Heart left ventricle (tissue), 16 donors: ENCODE measurements around the gene SEMA3F. TPM values are rescaled to one million over a fixed set of nuclear protein-coding genes. Genes with fewer than 3 reads are reported as not detected.

Source experiments
- ATAC-seq, 4 donors: fragments of 200-7000 bp; cut with Tn5 transposase; one replicate each; pipeline ENCODE4 v1.9.1; 2020 to 2022; ENCODE audit warnings: moderate library complexity in 4 of 4, mild to moderate bottlenecking in 3 of 4, moderate number of reproducible peaks in 1 of 4
- DNase-seq, 5 donors: peaks; one replicate each; pipeline ENCODE4 v3.0.0-alpha.2; 2020
- H3K27ac ChIP-seq, 12 donors: fragments of 200-600 bp; sonication (generic) in 4 of 12; one replicate each; pipeline versions ENCODE4 v1.5.0 to v1.8.0; 2016 to 2022; ENCODE audit warnings: mild to moderate bottlenecking in 2 of 12
- H3K27me3 ChIP-seq, 9 donors: fragments of 200-600 bp; sonication (generic) in 2 of 9; one replicate each; pipeline versions ENCODE4 v1.5.1 to v1.8.0; 2016 to 2022; ENCODE audit warnings: mild to moderate bottlenecking in 3 of 9
- H3K36me3 ChIP-seq, 9 donors: fragments of 200-600 bp; sonication (generic) in 2 of 9; one replicate each; pipeline versions ENCODE4 v1.5.0 to v1.8.0; 2018 to 2022; ENCODE audit warnings: mild to moderate bottlenecking in 2 of 9
- H3K4me1 ChIP-seq, 12 donors: fragments of 200-600 bp; sonication (generic) in 4 of 12; one replicate each; pipeline versions ENCODE4 v1.5.0 to v1.8.0; 2016 to 2022; ENCODE audit warnings: mild to moderate bottlenecking in 3 of 12
- H3K4me3 ChIP-seq, 12 donors: fragments of 200-600 bp; sonication (generic) in 4 of 12; one replicate each; pipeline versions ENCODE4 v1.5.0 to v1.8.0; 2017 to 2022; ENCODE audit warnings: mild to moderate bottlenecking in 9 of 12, moderate library complexity in 4 of 12
- H3K9me3 ChIP-seq, 12 donors: fragments of 200-600 bp; sonication (generic) in 4 of 12; one replicate each; pipeline versions ENCODE4 v1.5.0 to v1.8.0; 2016 to 2022; ENCODE audit warnings: mild to moderate bottlenecking in 1 of 12
- POLR2A ChIP-seq, 2 donors: fragments of 450-650 bp; IDR thresholded peaks; one replicate each; pipeline ENCODE4 v1.6.1; 2017; ENCODE audit warnings: antibody characterized with exemption in 2 of 2, mild to moderate bottlenecking in 2 of 2, moderate library complexity in 2 of 2
- WGBS, 4 donors: extraction: QIAGEN DNeasy Blood & Tissue Kit in 2 of 4; methylation state at CpG; one replicate each; pipeline versions ENCODE4 v1.1.5 to v1.1.7; 2013 to 2018; 5-methylcytosine and 5-hydroxymethylcytosine counted together
- intact Hi-C, 10 donors: fragments of 100-400 bp; cut with DNase I; formaldehyde crosslinking; loops; one replicate each; pipeline versions ENCODE4 v1.11.1 to v1.14.2; 2022
- polyA plus RNA-seq, 2 donors: library from polyadenylated mRNA; stranded (reverse); fragments of 200-250 nt; gene quantifications; one replicate each; pipeline ENCODE4 v1.2.3, GENCODE V29; 2013
- total RNA-seq, 9 donors: library from RNA; depleted of rRNA in 2 of 9; stranded (reverse); fragments of >200 nt in 2 of 9; fragmentation: NEBNext Ultra II Directional in 3 of 9; extraction: Animal tissue kit (Norgen Biotek cat#: 25700) in 3 of 9; gene quantifications; one replicate each; pipeline versions ENCODE4 v1.1.0 to v1.2.4, GENCODE V29; 2016 to 2023
- TF ChIP-seq, protein P1 (sequence below), 12 donors: fragments of 200-600 bp; sonication (generic) in 4 of 12; IDR thresholded peaks; one replicate each; pipeline versions ENCODE4 v1.5.0 to v1.8.0; 2018 to 2022; ENCODE audit warnings: antibody characterized with exemption in 12 of 12, mild to moderate bottlenecking in 5 of 12
- donor health status: ischemic (EF 13 %, LVEDD 7.1; RV severe dilation, severe dysfunction).
- donor health status: healthy with polysubstance abuse.
- donor health status: DM: no; HTN: yes; CAD: no.
- donor health status: DM: no; HTN: no; CAD: no.
- donor health status: ischemic (EF 25% LVEDD 6.9; RV normal size, moderate dysfunction).
- donor health status: ischemic (EF 25% LVEDD 5.7; RV mildly dilated, moderate dysfunction).
- donor health status: healthy.
- donor health status: DM: yes; HTN: yes; CAD: no.
- donor health status: ischemic (EF 35%, LVEDD 5.7; RV mildly dilated, moderate dysfunction).
- donor health status: nonischemic (EF 11% LVEDD 7.7; RV severe dilation, severe dysfunction).
- donor health status: DM: yes; HTN: yes; CAD: no.
- donor health status: PGD.
- donor health status: ischemic (EF 29% LVEDD 5.4; RV normal size, mild dysfunction).
- donor health status: nonischemic (EF 23%, LVEDD 6.1; RV moderate dilation, normal function).

Gene SEMA3F
- total and polyA plus RNA-seq, 11 donors, result 6.1 to 94.1 (median 11.3) TPM

GRCh38 chr3:50153782-50154475 lies 1.2 kb upstream of the SEMA3F start:
- peaks cover 0 to 43% (median 11%) of the 10 kb centered on the region in 12 donors for H3K4me1 ChIP-seq
- peaks cover 0 to 23% (median 0%) of the 10 kb centered on the region in 9 donors for H3K27me3 ChIP-seq
- ATAC-seq (no peak), DNase-seq (no peak)
- H3K4me3 ChIP-seq, result peak overlapping the region in 9 of 12 donors; percentile 38 to 79 (median 62)
- intact Hi-C loops, result loop anchor here in 4 of 10 donors (2.0 kb wide), 3 partner anchors 31 to 35 kb away; no protein-coding TSS in a partner anchor
- WGBS, 4 donors, result 58 to 63% (median 61%) methylated on average over 9 of the region's 9 CpGs
- no peaks in the 10 kb centered on the region for H3K36me3 ChIP-seq
- no peaks in the 10 kb centered on the region for H3K9me3 ChIP-seq
- H3K27ac ChIP-seq, result peak overlapping the region in 1 of 12 donors; percentile 9
- TF ChIP-seq, protein P1, sequence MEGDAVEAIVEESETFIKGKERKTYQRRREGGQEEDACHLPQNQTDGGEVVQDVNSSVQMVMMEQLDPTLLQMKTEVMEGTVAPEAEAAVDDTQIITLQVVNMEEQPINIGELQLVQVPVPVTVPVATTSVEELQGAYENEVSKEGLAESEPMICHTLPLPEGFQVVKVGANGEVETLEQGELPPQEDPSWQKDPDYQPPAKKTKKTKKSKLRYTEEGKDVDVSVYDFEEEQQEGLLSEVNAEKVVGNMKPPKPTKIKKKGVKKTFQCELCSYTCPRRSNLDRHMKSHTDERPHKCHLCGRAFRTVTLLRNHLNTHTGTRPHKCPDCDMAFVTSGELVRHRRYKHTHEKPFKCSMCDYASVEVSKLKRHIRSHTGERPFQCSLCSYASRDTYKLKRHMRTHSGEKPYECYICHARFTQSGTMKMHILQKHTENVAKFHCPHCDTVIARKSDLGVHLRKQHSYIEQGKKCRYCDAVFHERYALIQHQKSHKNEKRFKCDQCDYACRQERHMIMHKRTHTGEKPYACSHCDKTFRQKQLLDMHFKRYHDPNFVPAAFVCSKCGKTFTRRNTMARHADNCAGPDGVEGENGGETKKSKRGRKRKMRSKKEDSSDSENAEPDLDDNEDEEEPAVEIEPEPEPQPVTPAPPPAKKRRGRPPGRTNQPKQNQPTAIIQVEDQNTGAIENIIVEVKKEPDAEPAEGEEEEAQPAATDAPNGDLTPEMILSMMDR (IDR thresholded peaks at IDR 0.05), result no peak
- no peak for TF ChIP-seq POLR2A (IDR thresholded peaks at IDR 0.05)

GRCh38 chr3:50154476-50154839 lies 666 bp upstream of the SEMA3F start:
- ATAC-seq (peak in 3 of 4 donors; percentile 25 to 49 (median 47)), DNase-seq (no peak)
- H3K36me3 ChIP-seq, result no peaks in the 10 kb centered on the region
- 3 to 10% (median 5%) methylated on average over 6 to 34 of the region's 34 CpGs for WGBS, 4 donors
- peaks cover 0 to 48% (median 13%) of the 10 kb centered on the region in 12 donors for H3K4me1 ChIP-seq
- peak overlapping the region in 2 of 12 donors; percentile 9 to 75 for H3K27ac ChIP-seq
- TF ChIP-seq, protein P1 (IDR thresholded peaks at IDR 0.05), result peak in 9 of 12 donors; percentile 7 to 49 (median 32)
- no peak for TF ChIP-seq POLR2A (IDR thresholded peaks at IDR 0.05)
- intact Hi-C loops, result loop anchor here in 3 of 10 donors (2.0 kb wide), 2 partner anchors 34 kb away; no protein-coding TSS in a partner anchor
- peak overlapping the region; percentile 38 to 79 (median 62) for H3K4me3 ChIP-seq
- peaks cover 0 to 23% (median 0%) of the 10 kb centered on the region in 9 donors for H3K27me3 ChIP-seq
- H3K9me3 ChIP-seq, result no peaks in the 10 kb centered on the region

GRCh38 chr3:50155491-50155878 lies 361 bp downstream of the SEMA3F start:
- H3K36me3 ChIP-seq, result no peaks in the 10 kb centered on the region
- H3K4me3 ChIP-seq, result peak overlapping the region; percentile 40 to 79 (median 62)
- H3K27me3 ChIP-seq, result peaks cover 0 to 23% (median 0%) of the 10 kb centered on the region in 9 donors
- no peak for TF ChIP-seq POLR2A (IDR thresholded peaks at IDR 0.05)
- TF ChIP-seq, protein P1 (IDR thresholded peaks at IDR 0.05), result no peak
- peaks cover 0 to 56% (median 22%) of the 10 kb centered on the region in 12 donors for H3K4me1 ChIP-seq
- WGBS, 4 donors, result 2 to 38% (median 3%) methylated on average over 1 to 37 of the region's 37 CpGs
- H3K27ac ChIP-seq, result peak overlapping the region; percentile 61 to 92 (median 80)
- ATAC-seq, result no peak
- no peaks in the 10 kb centered on the region for H3K9me3 ChIP-seq
- intact Hi-C loops, result loop anchor here in 4 of 10 donors (1.0 to 2.0 kb wide), 3 partner anchors 33 to 35 kb away; no protein-coding TSS in a partner anchor
- DNase-seq, result no peak

- H3K27ac ChIP-seq, result peak overlapping the region; percentile 61 to 92 (median 80)
- H3K9me3 ChIP-seq, result no peaks in the 10 kb centered on the region
- H3K27me3 ChIP-seq, result peaks cover 0 to 23% (median 0%) of the 10 kb centered on the region in 9 donors
- DNase-seq (no peak), ATAC-seq (no peak)
- TF ChIP-seq POLR2A (IDR thresholded peaks at IDR 0.05), result no peak
- TF ChIP-seq, protein P1 (IDR thresholded peaks at IDR 0.05), result no peak
- 33 to 62% (median 39%) methylated on average over 7 to 13 of the region's 13 CpGs for WGBS, 4 donors
- H3K36me3 ChIP-seq, result no peaks in the 10 kb centered on the region
- intact Hi-C loops, result loop anchor here in 5 of 10 donors (1.0 to 2.0 kb wide), 3 partner anchors 33 to 35 kb away; no protein-coding TSS in a partner anchor
- H3K4me1 ChIP-seq, result peaks cover 3 to 60% (median 24%) of the 10 kb centered on the region in 12 donors
- H3K4me3 ChIP-seq, result peak overlapping the region; percentile 40 to 79 (median 62)
Measured at GRCh38 chr3:50155891-50156290, 767 bp downstream of the SEMA3F start.
